ENCODE results near the gene PLCD3. TPM values are rescaled to one million over a fixed set of nuclear protein-coding genes. Genes with fewer than 3 reads are reported as not detected.

The PLCD3 gene
- total and polyA plus RNA-seq, 2 of the 13 experiments (the other 11 are each of a cell fraction or from before 2014, with no cell fraction given), result 11.3 to 39.1 TPM

DNA sequence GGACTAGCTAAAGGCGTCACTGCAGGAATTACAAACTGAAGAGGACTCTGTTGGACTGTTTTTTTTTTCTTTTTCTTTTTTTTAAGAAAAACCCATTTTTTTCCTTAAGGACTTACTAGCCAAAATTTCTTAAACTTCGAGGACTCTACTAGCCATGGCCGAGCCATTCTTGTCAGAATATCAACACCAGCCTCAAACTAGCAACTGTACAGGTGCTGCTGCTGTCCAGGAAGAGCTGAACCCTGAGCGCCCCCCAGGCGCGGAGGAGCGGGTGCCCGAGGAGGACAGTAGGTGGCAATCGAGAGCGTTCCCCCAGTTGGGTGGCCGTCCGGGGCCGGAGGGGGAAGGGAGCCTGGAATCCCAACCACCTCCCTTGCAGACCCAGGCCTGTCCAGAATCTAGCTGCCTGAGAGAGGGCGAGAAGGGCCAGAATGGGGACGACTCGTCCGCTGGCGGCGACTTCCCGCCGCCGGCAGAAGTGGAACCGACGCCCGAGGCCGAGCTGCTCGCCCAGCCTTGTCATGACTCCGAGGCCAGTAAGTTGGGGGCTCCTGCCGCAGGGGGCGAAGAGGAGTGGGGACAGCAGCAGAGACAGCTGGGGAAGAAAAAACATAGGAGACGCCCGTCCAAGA is 16.8 kb upstream of the PLCD3 start (continued):
- peak; percentile 54; the same call in 1 of the 2 replicates for TF ChIP-seq TFDP2 (CRISPR knock-in tag; IDR thresholded peaks at IDR 0.05)
- TF ChIP-seq PPARG (CRISPR knock-in tag; conservative IDR thresholded peaks at IDR 0.05), result peak; percentile 48; the same call in 1 of the 2 replicates
- 0 out of 2 replicates have a peak, but pooled peaks have one; percentile 79 for TF ChIP-seq ZNF816 (CRISPR knock-in tag; IDR thresholded peaks at IDR 0.05; ENCODE audit: borderline replicate concordance)
- TF ChIP-seq MTA3 (CRISPR knock-in tag; IDR thresholded peaks at IDR 0.05), result no peak
- 0 out of 2 replicates have a peak, but pooled peaks have one; percentile 16 for TF ChIP-seq GATAD1 (CRISPR knock-in tag; IDR thresholded peaks at IDR 0.05)
- 0 out of 2 replicates have a peak, but pooled peaks have one; percentile 26 for TF ChIP-seq BHLHE40 (IDR thresholded peaks at IDR 0.05; ENCODE audit: low read length)
- no peak for TF ChIP-seq ZNF430 (CRISPR knock-in tag; IDR thresholded peaks at IDR 0.05)
- TF ChIP-seq ZNF878 (CRISPR knock-in tag; IDR thresholded peaks at IDR 0.05), result peak; percentile 9; the same call in 1 of the 2 replicates
- peak in 1 of 2 experiments; percentile 34; a peak in 2 of 4 replicates for TF ChIP-seq POLR2A (IDR thresholded peaks at IDR 0.05; ENCODE audit: insufficient read depth in 1 of 2, low read depth in 2 of 2, low read length in 2 of 2)
- TF ChIP-seq KLF6 (CRISPR knock-in tag; IDR thresholded peaks at IDR 0.05), result peak; percentile 16
- TF ChIP-seq CHCHD3 (CRISPR knock-in tag; IDR thresholded peaks at IDR 0.05), result 0 out of 2 replicates have a peak, but pooled peaks have one; percentile 3
- TF ChIP-seq ZNF160 (CRISPR knock-in tag; IDR thresholded peaks at IDR 0.05), result peak; percentile 14; the same call in 1 of the 2 replicates
- peak; percentile 77; the same call in 1 of the 2 replicates for TF ChIP-seq ELF4 (CRISPR knock-in tag; IDR thresholded peaks at IDR 0.05; ENCODE audit: borderline replicate concordance)
- peak; percentile 44; the same call in 1 of the 2 replicates for TF ChIP-seq MYC (CRISPR knock-in tag; IDR thresholded peaks at IDR 0.05; ENCODE audit: borderline replicate concordance)
- 0 out of 2 replicates have a peak, but pooled peaks have one; percentile 57 for TF ChIP-seq ZNF839 (CRISPR knock-in tag; IDR thresholded peaks at IDR 0.05; ENCODE audit: borderline replicate concordance)
- TF ChIP-seq PHF8 (CRISPR knock-in tag; IDR thresholded peaks at IDR 0.05), result 0 out of 2 replicates have a peak, but pooled peaks have one; percentile 57
- TF ChIP-seq ZNF670 (CRISPR knock-in tag; IDR thresholded peaks at IDR 0.05; ENCODE audit: borderline replicate concordance), result 0 out of 2 replicates have a peak, but pooled peaks have one; percentile 41
- TF ChIP-seq MZF1 (CRISPR knock-in tag; IDR thresholded peaks at IDR 0.05; ENCODE audit: borderline replicate concordance), result no peak
- TF ChIP-seq DMAP1 (CRISPR knock-in tag; IDR thresholded peaks at IDR 0.05), result peak; percentile 35; the same call in 1 of the 2 replicates
- peak; percentile 43; the same call in 1 of the 2 replicates for TF ChIP-seq SMC3 (IDR thresholded peaks at IDR 0.05; ENCODE audit: low read length)
- TF ChIP-seq, protein P1, sequence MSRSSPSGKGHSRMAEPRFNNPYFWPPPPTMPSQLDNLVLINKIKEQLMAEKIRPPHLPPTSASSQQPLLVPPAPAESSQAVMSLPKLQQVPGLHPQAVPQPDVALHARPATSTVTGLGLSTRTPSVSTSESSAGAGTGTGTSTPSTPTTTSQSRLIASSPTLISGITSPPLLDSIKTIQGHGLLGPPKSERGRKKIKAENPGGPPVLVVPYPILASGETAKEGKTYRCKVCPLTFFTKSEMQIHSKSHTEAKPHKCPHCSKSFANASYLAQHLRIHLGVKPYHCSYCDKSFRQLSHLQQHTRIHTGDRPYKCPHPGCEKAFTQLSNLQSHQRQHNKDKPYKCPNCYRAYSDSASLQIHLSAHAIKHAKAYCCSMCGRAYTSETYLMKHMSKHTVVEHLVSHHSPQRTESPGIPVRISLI (CRISPR knock-in tag; IDR thresholded peaks at IDR 0.05; ENCODE audit: borderline replicate concordance), result peak; percentile 54; the same call in 1 of the 2 replicates
- TF ChIP-seq BCL6 (CRISPR knock-in tag; IDR thresholded peaks at IDR 0.05), result peak; percentile 89
- peak; percentile 81; the same call in 1 of the 2 replicates for TF ChIP-seq ZNF513 (CRISPR knock-in tag; conservative IDR thresholded peaks at IDR 0.05)
- TF ChIP-seq FOXA3 (CRISPR knock-in tag; IDR thresholded peaks at IDR 0.05), result peak; percentile 33; the same call in 1 of the 2 replicates
- no peak for TF ChIP-seq TMF1 (CRISPR knock-in tag; IDR thresholded peaks at IDR 0.05; ENCODE audit: low read depth)
- TF ChIP-seq ELF3 (CRISPR knock-in tag; IDR thresholded peaks at IDR 0.05), result peak; percentile 88
- TF ChIP-seq BRD4 (CRISPR knock-in tag; IDR thresholded peaks at IDR 0.05), result peak; percentile 30; the same call in 1 of the 2 replicates
- TF ChIP-seq ZSCAN20 (CRISPR knock-in tag; IDR thresholded peaks at IDR 0.05; ENCODE audit: borderline replicate concordance), result 0 out of 2 replicates have a peak, but pooled peaks have one; percentile 67
- TF ChIP-seq HOXD1 (CRISPR knock-in tag; IDR thresholded peaks at IDR 0.05), result peak; percentile 92
